Activated CD4-positive, alpha-beta T cell treated with anti-CD3 and anti-CD28 coated beads, Interleukin-2, amount 50 U/mL, for 1 hour (primary cell): ENCODE measurements around the gene SLC9A9.
A peak's percentile ranks its signal among the peaks of the same experiment; 100 is the strongest.
"Not testable (repeated sequence)": the region's sequence is repeated elsewhere in the genome, so short reads cannot be mapped to it uniquely, and the experiment has no call there.

Source experiments
- DNase-seq: peaks from one replicate; pipeline ENCODE4 v3.0.0-alpha.2; 2020

SLC9A9 gene

GRCh38 chr3:143847787-143848631 is at the start of gene SLC9A9:
Gene SLC9A9, minus strand, starts transcription at chr3:143848468. Its CDS starts 146 bp downstream, at chr3:143848322.
- DNase-seq = peak; percentile 11

- no peak for DNase-seq
Observed at GRCh38 chr3:143897576-143898295, 49.5 kb upstream of the SLC9A9 start.

- no peak for DNase-seq
Observed at GRCh38 chr3:143896486-143896885, 48.2 kb upstream of the SLC9A9 start.

GRCh38 chr3:143895805-143896204 is 47.5 kb upstream of the SLC9A9 start:
- DNase-seq = no peak

- DNase-seq = no peak
Observed at GRCh38 chr3:143888846-143889245, 40.6 kb upstream of the SLC9A9 start.

GRCh38 chr3:143888166-143888565 is 39.9 kb upstream of the SLC9A9 start:
- DNase-seq = no peak

GRCh38 chr3:143885780-143886427 is 37.6 kb upstream of the SLC9A9 start:
- peak; percentile 2 for DNase-seq

- no peak for DNase-seq
Observed at GRCh38 chr3:143884861-143885260, 36.6 kb upstream of the SLC9A9 start.

- no peak for DNase-seq
Observed at GRCh38 chr3:143883151-143883550, 34.9 kb upstream of the SLC9A9 start.

- DNase-seq = no peak
Observed at GRCh38 chr3:143881095-143881494, 32.8 kb upstream of the SLC9A9 start.

GRCh38 chr3:143875546-143875945 is 27.3 kb upstream of the SLC9A9 start:
- DNase-seq = no peak

- not testable (repeated sequence) for DNase-seq
Observed at GRCh38 chr3:143873553-143873952, 25.3 kb upstream of the SLC9A9 start.

- DNase-seq = no peak
Observed at GRCh38 chr3:143865302-143865701, 17.0 kb upstream of the SLC9A9 start.

- no peak for DNase-seq
Observed at GRCh38 chr3:143859465-143860203, 11.4 kb upstream of the SLC9A9 start.

GRCh38 chr3:143856252-143856970 is 8.1 kb upstream of the SLC9A9 start:
- DNase-seq = no peak

- DNase-seq = no peak
Observed at GRCh38 chr3:143855183-143855582, 6.9 kb upstream of the SLC9A9 start.

GRCh38 chr3:143851331-143852017 is 3.2 kb upstream of the SLC9A9 start:
- DNase-seq = no peak

- no peak for DNase-seq
Observed at GRCh38 chr3:143850877-143851276, 2.6 kb upstream of the SLC9A9 start.

- no peak for DNase-seq
Observed at GRCh38 chr3:143849854-143850549, 1.7 kb upstream of the SLC9A9 start.

- DNase-seq = no peak
Observed at GRCh38 chr3:143848704-143849103, 436 bp upstream of the SLC9A9 start.

GRCh38 chr3:143843587-143843986 is 4.7 kb downstream of the SLC9A9 start:
- no peak for DNase-seq
